HG03565 (cell line): ENCODE results near the gene LRFN4.

Source experiments
- ATAC-seq: cut with Tn5 transposase; IDR thresholded peaks from one replicate; pipeline ENCODE4 v1.9.1; 2021; ENCODE audit warnings: mild to moderate bottlenecking, moderate library complexity; ENCODE audit not compliant: unreplicated experiment

The LRFN4 gene

DNA sequence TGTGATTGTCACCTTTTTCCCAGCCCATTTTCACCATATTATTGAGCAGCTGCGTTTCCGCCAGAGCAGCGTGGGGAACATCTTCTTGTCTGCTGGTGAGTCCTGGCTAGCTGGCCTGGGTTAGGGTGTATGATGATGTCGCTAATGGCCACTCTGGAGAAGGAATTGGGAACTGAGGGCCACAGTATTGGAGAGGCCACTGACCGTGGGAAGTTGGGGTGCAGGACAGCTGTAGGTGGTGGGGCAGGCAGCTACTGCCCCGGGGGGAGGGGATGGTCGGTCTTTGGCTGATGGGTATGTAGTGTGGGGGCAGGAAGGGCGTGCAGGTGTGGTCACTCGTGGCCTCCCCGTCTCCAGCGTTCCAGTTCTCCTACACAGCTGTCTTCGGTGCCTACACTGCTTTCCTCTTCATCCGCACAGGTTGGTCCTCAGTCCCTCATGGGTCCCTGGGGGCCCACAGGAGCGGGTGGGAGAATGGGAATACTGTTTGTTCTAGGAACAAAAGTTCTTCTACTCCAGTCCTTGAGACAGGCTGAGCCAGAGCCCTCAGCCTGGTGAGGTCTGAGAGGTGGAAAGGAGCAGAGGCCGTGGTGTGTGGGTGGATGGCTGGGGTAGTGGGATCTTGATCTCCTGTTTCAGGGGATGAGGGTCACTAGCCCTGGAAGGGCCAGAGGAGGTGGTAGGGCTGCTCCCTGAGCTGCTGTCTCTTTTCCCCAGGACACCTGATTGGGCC lies 11.6 kb upstream of the LRFN4 start:
- ATAC-seq = no peak

DNA sequence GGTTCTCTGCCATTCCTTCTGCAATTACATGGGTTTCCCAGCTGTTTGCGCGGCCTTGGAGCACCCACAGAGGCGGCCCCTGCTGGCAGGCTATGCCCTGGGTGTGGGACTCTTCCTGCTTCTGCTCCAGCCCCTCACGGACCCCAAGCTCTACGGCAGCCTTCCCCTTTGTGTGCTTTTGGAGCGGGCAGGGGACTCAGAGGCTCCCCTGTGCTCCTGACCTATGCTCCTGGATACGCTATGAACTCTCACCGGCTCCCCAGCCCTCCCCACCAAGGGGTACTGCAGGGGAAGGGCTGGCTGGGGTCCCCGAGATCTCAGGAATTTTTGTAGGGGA lies 11.0 kb upstream of the LRFN4 start:
- no peak for ATAC-seq

DNA sequence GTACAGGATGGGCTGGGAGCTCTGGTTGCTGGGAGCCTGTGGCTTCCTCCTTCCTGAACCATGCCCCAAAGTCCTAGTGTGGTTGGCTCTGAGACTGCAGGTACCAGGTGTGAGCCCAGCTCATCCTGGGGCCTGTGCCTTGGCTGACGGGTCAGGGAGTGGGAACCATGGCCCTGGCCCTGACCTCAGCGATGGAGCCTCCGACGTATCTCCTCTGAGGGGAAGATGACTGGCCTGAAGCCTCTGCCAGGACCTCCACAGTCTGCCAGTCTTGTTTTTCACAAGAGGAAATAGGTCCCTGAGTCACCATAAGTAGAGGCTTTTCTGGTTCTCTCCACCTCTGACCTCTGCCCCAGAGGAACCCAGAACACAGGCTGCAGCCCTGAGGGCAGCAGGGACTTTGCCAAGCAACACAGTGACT lies 10.2 kb upstream of the LRFN4 start:
- no peak for ATAC-seq

DNA sequence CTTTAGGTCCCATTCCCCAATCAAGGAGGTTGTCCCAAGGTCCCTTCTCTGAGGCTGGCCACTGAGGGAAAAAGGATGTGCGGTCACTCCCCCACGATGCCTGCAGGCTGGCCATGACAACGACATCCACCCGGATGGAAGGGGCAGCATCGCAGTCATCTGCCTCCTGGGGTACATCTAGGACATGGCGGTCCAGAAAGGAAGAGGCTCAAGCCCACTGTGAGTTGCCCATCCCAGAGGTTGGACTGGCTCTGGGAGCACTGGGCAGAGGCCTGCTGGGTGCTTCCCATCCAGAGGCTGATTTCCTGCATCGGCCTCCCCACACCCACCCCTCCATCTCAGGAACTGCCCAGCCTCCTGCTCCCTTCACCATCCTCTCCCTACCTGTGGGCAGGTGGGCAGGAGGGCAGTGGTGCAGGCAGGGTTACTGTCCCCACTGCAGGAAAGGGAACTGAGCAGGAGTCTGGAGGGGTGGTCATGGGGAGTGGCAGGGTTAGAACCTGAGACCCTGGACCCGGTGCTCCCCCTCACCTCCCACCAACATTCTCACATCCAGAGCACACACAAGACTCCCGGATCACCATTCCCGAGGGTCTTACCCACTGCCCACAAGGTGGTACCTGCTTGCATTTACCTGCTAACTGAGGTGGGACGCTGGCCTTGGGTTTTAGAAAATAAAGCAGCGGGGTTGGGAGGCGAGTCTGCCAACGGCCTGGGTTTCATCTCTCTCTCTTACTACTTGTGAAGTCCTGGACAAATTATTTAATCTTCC lies 9.2 kb upstream of the LRFN4 start:
- ATAC-seq = no peak

DNA sequence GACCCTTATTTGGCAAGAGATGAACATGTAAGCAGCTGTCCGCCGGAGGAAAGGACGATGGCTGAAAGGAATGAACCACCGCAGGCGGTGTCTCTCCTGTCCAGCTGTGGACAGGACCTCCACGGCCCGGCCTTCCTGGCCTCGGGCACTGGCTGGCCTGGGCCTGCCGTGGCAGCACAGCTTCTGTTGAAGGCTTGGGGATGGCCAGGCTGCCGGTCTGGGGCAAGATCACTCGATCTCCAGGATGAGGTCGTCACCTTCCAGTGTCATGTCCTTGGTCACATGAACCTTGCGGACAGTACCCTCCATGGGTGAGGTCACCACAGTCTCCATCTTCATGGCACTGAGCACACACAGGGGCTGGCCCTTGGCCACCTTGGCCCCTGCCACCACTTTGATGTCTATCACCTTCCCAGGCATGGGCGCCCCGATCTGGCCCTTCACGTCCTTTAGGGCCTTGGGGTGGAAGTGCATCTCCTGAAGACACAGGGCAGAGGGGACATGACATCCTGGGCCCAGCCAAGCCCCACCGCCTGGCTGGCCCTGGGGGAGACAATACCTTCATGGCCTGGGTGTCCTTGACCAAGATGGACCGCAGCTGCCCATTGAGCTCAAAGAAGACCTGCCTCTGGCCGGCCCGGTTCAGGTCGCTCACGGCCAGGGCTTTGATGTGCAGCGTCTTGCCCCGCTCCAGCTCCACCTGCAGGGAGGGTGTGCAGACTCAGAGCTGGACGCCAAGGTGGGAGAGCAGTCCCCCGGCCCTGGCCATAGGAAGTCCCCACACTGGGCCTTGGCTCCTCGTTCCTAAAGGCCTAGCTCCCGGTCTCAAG lies 8.0 kb upstream of the LRFN4 start:
- no peak for ATAC-seq

DNA sequence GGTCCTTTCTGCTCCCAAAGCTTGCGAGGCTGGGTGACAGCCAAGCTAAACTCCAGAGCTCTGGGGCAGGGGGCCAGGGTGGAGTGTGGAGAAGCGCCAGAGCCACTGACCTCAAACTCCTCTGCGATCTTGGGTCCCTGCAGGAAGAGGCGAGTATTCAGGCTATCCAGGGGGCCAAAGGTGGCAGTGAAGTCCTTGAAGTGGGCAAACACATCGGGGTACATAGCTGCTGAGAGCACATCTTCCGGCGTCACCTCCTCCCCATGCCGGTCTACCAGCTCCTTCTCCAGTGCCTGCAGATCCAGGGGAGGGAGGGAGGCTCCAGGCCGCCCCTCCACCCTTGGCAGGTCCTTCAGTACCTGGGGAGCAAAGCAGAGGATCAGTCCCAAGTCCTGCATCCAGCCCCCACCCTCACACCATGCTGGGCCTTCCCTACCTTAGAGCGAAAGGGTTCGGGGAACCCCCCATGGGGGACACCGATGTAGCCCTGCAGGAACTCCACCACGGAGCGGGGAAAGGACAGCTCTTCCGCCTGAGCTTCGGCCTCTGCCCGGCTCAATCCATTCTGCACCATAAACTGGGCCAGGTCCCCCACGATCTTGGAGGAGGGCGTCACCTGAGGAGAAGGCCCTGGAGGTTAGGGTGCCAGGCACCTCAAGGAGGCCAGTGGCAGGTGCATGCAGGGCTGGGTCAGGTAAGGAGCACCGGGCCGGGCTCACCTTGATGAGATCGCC lies 7.2 kb upstream of the LRFN4 start:
- no peak for ATAC-seq

DNA sequence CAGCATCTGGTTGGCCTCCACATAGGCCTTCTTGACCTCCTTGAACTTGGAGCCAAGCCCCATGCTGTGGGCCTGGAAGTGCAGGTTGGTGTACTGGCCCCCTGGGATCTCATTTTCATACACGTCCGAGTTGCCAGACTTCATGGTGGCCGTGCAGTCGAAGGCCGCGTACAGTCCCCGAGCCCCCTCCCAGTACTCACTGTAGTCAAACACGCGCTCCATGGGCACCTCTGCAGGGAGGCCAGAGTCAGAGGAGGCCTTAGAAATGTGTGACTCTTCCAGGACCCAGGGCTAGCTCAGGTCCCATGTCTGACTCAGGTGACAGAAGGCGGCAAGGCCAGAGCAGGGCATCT lies 6.7 kb upstream of the LRFN4 start:
- ATAC-seq = no peak

DNA sequence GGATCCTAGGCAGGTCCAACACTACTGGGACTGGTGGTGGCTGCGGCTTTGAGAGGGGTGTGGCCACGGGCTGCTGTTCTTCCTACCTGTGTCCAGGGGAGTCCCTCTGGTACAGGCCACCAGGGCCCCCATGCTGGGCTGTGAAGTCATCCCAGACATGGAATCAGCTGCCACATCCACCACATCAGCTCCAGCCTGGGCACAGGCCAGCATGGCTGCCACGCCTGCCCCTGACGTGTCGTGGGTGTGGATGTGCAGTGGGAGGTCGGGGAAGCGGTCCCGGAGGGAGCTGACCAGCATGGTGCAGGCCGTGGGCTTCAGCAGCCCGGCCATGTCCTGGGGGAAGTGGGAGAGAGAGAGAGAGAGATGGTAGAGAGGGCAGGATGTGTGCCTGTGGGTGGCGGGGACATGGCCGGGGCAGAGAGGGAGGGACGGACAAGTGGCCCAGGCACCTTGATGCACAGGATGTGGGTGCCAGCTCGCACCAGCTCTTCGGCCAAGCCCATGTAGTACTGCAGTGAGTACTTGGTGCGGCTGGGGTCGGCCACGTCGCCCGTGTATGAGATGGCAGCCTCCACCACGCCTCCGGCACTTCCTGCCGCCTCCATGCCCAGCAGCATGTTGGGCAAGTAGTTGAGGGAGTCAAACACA lies 6.2 kb upstream of the LRFN4 start:
- no peak for ATAC-seq

DNA sequence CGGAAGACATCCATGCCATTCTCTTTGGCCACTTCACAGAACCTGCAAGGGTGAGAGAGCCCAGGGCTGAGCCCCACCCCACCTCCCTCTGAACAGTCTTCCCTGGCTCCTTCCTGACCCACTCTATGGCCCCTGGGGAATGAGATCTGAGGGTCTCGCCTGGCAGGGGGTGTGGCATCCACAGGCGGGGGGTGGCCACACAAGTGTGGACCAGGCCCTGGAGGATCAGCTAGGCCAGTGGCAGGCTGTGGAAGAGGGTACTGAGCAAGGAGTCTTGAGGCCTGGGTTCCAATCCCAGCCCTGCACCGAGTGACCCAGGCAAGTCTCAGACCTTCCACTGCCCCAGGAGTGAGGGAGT lies 5.6 kb upstream of the LRFN4 start:
- no peak for ATAC-seq

DNA sequence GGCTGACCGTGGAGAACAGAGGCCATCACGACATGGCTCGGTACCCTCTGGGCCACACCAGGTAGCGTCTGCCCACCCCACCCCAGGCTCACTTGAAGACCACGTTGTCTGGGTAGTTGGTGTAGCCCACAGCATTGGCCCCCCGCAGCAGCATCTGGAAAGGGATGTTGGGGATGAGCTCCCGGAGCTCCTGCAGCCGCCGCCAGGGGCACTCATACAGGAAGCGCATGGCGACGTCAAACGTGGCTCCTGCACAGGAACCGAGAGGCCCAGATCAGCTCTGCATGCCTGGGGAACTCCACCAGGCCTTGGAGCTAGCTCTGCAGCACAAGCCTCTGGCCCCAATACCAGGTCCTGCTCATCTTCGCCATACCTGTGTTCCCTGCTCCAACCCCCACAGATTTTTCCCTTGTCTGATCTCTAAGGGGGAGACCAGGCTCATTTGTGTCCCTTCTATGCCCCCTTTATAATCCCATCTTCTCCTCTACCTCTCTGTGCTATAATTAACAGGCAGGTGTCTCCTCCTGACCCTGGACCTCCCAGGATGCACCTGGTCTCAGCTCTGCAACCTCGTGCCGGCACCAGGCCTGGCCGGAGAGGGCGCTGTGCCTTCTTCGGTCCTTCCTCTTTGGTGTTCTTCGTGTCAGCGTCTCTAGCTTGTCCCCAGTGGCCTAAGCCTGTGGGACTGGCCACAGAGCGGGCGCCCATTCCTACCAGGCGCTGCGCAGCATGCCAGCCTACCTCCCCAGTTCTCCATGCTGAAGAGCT lies 5.0 kb upstream of the LRFN4 start:
- no peak for ATAC-seq

DNA sequence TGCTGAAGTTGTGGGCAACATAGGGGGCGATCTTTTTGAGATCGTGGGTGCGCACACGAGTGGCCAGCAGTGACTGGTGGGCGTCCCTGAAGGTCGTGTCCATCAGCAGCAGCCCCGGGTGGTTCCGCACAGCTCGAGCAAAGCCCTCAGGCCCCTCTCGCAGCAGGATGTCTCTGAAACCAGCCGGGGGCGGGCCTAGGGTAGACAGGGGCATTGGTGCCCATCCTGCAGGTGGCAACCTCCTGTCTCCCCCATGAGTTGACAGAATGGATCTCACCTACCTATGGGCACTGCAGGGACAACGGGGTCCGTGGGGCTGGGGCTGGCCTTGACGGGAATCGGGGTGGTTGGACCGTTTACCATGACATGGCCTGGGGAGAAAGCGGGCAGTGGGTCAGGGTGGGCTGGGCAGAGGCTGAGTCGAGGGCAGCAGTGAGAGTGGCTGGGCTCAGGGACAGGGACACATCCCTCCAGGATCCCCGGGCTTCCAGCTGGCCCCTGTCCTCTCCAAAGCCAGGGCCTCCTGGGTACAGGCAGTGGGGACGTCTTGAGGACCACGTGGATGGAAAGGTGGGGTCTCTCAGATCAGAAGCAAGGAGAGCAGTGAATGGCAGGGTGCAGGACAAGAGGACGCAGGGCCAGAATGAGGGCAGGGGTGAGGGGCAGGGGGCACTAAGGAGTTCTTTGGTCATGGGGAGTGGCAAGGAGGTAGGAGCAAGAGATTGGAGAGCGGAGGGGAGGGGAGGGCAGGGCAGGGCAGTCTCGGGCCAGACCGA lies 4.2 kb upstream of the LRFN4 start:
- no peak for ATAC-seq

DNA sequence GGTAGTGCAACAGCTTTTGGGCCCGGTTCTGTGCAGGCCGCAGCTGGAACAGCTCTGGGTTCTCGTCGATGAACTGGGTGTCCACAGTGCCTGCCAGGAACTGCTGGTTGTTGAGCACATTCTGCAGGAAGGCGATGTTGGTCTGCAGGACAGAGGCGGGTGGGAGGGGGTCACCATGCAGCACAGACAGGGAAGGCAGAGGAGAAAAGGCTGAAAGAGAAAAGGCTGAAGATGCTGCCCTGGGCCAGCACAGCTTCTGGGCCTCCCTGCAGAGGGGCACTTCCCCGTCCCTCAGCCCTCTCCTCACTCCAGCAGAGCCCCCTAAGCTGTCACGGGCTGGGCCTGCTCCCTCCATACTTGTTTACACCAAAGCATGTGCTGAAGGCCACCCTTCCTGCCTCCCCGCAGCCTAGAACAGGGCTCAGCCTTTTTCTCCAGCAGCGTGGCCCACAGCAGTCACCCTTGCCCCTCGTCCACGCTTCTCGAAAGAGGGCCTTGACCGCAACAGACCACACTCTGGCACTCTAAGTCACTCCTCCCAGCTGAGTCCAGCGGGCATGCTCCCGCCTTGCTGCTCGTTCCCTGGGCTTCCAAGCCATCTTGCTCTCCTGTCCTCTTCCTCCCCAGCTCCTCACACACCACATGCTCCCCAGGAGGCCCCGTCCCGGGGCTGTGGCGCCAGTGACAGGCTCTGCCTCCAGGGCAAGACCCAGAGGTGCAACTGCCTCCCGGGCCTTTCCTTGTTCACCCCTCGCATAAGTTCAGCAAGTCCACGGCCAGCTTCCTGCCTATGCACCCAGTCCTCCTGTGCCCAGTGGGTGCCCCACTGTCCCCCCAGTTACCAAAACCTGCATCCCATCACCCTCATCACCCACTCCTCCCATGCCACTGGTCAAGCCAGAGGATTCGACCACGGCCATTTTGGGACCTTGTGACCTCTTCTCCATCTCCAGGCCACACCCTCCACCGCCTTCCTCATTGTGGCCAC lies 3.3 kb upstream of the LRFN4 start:
- no peak for ATAC-seq

DNA sequence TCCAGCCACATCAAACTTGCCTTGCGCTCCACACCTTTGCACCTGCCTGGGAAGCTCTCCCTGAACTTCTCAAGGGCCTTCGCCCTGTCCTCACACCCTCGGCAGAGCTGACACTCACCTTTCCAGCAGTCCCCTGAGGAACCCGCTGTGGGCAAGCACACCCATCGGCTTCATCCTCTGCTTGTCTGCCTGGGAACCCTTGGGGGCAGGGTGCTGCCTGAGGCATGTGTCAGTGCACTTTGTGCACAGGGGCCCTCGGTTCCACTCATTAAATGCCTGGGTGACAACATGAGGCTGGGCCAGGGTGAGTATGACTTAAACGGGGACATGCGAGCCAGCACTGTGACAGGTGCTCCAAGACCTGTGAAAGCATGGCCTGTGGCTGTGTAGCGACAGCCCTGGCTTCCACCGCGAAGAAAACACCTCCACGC lies 2.6 kb upstream of the LRFN4 start:
- ATAC-seq = no peak

DNA sequence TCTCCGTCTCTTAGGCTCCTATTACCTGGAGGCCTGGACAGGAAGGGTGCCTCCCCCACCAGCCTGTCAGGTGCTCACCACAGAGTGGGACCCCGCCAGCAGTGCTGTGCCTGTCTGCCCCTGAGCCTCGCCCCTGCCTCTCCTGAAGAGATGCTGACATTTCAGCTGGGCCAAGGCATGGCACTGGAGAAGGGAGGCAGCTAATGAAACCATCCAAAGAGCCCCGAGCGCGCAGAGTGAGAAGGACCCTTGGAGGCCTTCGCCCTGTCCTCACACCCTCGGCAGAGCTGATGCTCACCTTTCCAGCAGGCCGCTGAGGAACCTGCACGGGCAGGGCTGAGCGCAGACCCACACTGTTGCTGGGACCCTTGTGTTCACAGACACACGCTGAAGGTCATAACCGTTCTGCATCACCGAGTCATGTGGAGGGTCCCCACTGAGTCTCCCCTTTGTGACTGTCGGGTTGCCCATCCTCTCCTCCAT lies 2.1 kb upstream of the LRFN4 start:
- no peak for ATAC-seq

DNA sequence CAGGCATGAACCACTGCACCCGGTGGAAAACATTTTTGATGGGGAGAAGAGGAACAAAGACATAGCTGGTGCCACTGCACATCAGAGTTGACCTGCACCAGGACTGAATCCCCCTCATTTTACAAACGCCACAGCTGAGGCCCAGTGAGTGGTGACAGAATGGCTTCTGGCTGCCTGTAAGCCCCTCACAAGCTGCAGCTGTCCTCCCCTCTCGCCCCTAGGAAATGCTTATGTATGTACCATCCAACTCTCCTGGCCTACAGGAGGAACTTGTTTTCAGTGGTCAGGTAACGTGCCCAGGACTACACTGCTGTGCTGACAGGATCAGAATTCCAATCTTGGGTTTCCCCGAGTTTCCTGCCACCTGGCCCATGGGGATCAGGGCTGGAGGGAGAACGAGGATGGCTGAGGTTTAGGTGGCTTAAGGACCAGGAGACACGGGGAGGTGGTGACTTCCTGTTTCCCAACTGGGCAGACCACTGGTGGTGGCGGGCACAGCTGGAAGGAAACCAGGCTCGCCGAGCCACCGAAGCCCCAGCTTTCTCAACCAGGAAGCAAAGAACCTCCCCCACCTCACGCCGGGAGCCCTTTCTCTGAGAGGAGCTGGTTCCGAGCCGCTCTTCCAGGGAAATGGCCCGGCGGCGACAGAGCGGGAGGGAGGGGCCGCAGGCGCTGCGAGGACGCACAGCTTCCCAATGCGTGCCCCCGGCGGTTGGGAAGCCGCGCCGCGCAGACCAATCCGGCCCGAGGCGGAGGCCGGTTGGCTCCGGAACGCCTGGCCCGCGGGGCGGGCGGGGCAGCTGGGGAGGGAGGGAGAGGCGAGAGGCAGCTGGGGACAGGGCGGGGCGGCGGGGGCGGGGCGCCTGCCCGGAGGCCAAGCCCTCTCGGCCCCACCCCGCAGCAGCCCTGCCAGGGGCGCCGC lies 1.0 kb upstream of the LRFN4 start:
- ATAC-seq = peak; percentile 47

DNA sequence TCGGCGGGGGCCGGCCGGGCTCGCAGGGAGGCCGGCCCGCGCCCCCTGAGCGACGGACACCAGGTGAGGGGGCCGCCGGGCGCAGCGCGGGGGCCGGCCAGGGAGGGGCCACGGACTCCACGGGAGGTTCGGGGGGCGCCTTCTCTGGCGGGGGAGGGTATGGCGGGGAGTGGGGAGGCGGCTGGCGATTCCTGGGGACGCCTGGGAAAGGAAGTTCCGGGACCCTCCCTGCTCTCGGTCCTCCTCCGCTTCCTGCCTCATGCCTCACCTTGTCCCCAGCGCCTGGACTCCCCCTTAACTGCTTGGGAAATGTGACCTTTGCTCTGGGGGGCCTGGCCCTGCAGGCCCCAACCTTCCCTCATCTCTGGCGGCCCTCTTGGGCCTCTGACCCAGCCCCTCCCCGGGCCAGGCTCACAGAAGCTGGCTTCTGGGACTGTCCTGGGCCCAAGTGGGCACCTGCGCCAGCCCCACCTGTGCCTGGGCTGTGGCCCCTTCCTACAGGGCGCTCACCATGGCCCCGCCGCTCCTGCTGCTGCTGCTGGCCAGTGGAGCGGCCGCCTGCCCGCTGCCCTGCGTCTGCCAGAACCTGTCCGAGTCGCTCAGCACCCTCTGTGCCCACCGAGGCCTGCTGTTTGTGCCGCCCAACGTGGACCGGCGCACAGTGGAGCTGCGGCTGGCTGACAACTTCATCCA lies 516 bp downstream of the LRFN4 start:
- no peak for ATAC-seq

DNA sequence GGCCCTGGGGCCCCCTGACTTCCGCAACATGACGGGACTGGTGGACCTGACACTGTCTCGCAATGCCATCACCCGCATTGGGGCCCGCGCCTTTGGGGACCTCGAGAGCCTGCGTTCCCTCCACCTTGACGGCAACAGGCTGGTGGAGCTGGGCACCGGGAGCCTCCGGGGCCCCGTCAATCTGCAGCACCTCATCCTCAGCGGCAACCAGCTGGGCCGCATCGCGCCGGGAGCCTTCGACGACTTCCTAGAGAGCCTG lies 992 bp downstream of the LRFN4 start:
- ATAC-seq = no peak
